ENCODE results near the gene SYNE1.

SYNE1 gene

GRCh38 chr6:152399399-152399798 lies 237.8 kb downstream of the SYNE1 start:
- TF ChIP-seq YY1 (IDR thresholded peaks at IDR 0.05; ENCODE audit: insufficient read depth, insufficient read length), result no peak
- TF ChIP-seq ZNF274 (IDR thresholded peaks at IDR 0.05; ENCODE audit: low read depth, low read length), result no peak
- TF ChIP-seq SUZ12 (IDR thresholded peaks at IDR 0.05; ENCODE audit: extremely low read depth, insufficient read depth, insufficient read length), result no peak
- no peak for DNase-seq (ENCODE audit: low read depth, low spot score)
- no peaks in the 10 kb centered on the region for H3K27me3 ChIP-seq (ENCODE audit: insufficient read depth, insufficient read length)

GRCh38 chr6:152398993-152399392 lies 238.2 kb downstream of the SYNE1 start:
- TF ChIP-seq SUZ12 (IDR thresholded peaks at IDR 0.05; ENCODE audit: extremely low read depth, insufficient read depth, insufficient read length), result no peak
- H3K4me1 ChIP-seq (ENCODE audit: insufficient read depth, insufficient read length), result peaks cover 3% of the 10 kb centered on the region
- H3K27me3 ChIP-seq (ENCODE audit: insufficient read depth, insufficient read length), result no peaks in the 10 kb centered on the region
- no peak overlapping the region for H3K4me3 ChIP-seq (ENCODE audit: insufficient read length, low read depth)
- no peaks in the 10 kb centered on the region for H3K36me3 ChIP-seq (ENCODE audit: insufficient read depth, insufficient read length, low read length)
- H3K9ac ChIP-seq (ENCODE audit: insufficient read length, low read depth), result no peak overlapping the region
- H3K9me3 ChIP-seq (ENCODE audit: insufficient read depth, low read length), result no peaks in the 10 kb centered on the region
- no peak for DNase-seq (ENCODE audit: low read depth, low spot score)

More at GRCh38 chr6:152399399-152399798, 237.8 kb downstream of the SYNE1 start:
- Histone ChIP-seq H3K9ac (ENCODE audit: insufficient read length, low read depth) (no peak overlapping the region), H3K4me3 (ENCODE audit: insufficient read length, low read depth) (no peak overlapping the region), H3K4me1 (ENCODE audit: insufficient read depth, insufficient read length) (peaks cover 3% of the 10 kb centered on the region), H3K9me3 (ENCODE audit: insufficient read depth, low read length) (no peaks in the 10 kb centered on the region), H3K36me3 (ENCODE audit: insufficient read depth, insufficient read length, low read length) (no peaks in the 10 kb centered on the region)

GRCh38 chr6:152398316-152398715 lies 238.8 kb downstream of the SYNE1 start:
- no peak overlapping the region for H3K4me3 ChIP-seq (ENCODE audit: insufficient read length, low read depth)
- TF ChIP-seq SUZ12 (IDR thresholded peaks at IDR 0.05; ENCODE audit: extremely low read depth, insufficient read depth, insufficient read length) (no peak), ZNF274 (IDR thresholded peaks at IDR 0.05; ENCODE audit: low read depth, low read length) (no peak), YY1 (IDR thresholded peaks at IDR 0.05; ENCODE audit: insufficient read depth, insufficient read length) (no peak)
- peaks cover 3% of the 10 kb centered on the region for H3K4me1 ChIP-seq (ENCODE audit: insufficient read depth, insufficient read length)

GRCh38 chr6:152394303-152394702 lies 242.9 kb downstream of the SYNE1 start:
- TF ChIP-seq YY1 (IDR thresholded peaks at IDR 0.05; ENCODE audit: insufficient read depth, insufficient read length), result no peak
- TF ChIP-seq SUZ12 (IDR thresholded peaks at IDR 0.05; ENCODE audit: extremely low read depth, insufficient read depth, insufficient read length), result no peak
- TF ChIP-seq ZNF274 (IDR thresholded peaks at IDR 0.05; ENCODE audit: low read depth, low read length), result no peak
- no peak overlapping the region for H3K9ac ChIP-seq (ENCODE audit: insufficient read length, low read depth)

More at GRCh38 chr6:152398316-152398715, 238.8 kb downstream of the SYNE1 start:
- H3K27me3 ChIP-seq (ENCODE audit: insufficient read depth, insufficient read length), result no peaks in the 10 kb centered on the region
- H3K36me3 ChIP-seq (ENCODE audit: insufficient read depth, insufficient read length, low read length), result no peaks in the 10 kb centered on the region
- H3K9me3 ChIP-seq (ENCODE audit: insufficient read depth, low read length), result no peaks in the 10 kb centered on the region
- no peak overlapping the region for H3K9ac ChIP-seq (ENCODE audit: insufficient read length, low read depth)
- no peak for DNase-seq (ENCODE audit: low read depth, low spot score)

GRCh38 chr6:152391179-152391880 lies 245.8 kb downstream of the SYNE1 start:
- TF ChIP-seq ZNF274 (IDR thresholded peaks at IDR 0.05; ENCODE audit: low read depth, low read length) (no peak), SUZ12 (IDR thresholded peaks at IDR 0.05; ENCODE audit: extremely low read depth, insufficient read depth, insufficient read length) (no peak), YY1 (IDR thresholded peaks at IDR 0.05; ENCODE audit: insufficient read depth, insufficient read length) (no peak)
- DNase-seq (ENCODE audit: low read depth, low spot score), result no peak
- H3K27me3 ChIP-seq (ENCODE audit: insufficient read depth, insufficient read length), result no peaks in the 10 kb centered on the region

More at GRCh38 chr6:152394303-152394702, 242.9 kb downstream of the SYNE1 start:
- Histone ChIP-seq H3K4me1 (ENCODE audit: insufficient read depth, insufficient read length) (no peaks in the 10 kb centered on the region), H3K27me3 (ENCODE audit: insufficient read depth, insufficient read length) (no peaks in the 10 kb centered on the region), H3K36me3 (ENCODE audit: insufficient read depth, insufficient read length, low read length) (no peaks in the 10 kb centered on the region), H3K4me3 (ENCODE audit: insufficient read length, low read depth) (no peak overlapping the region), H3K9me3 (ENCODE audit: insufficient read depth, low read length) (no peaks in the 10 kb centered on the region)
- DNase-seq (ENCODE audit: low read depth, low spot score), result no peak

GRCh38 chr6:152387091-152387490 lies 250.1 kb downstream of the SYNE1 start:
- no peak for TF ChIP-seq YY1 (IDR thresholded peaks at IDR 0.05; ENCODE audit: insufficient read depth, insufficient read length)
- no peak for TF ChIP-seq SUZ12 (IDR thresholded peaks at IDR 0.05; ENCODE audit: extremely low read depth, insufficient read depth, insufficient read length)
- no peak for TF ChIP-seq ZNF274 (IDR thresholded peaks at IDR 0.05; ENCODE audit: low read depth, low read length)
- Histone ChIP-seq H3K9me3 (ENCODE audit: insufficient read depth, low read length) (no peaks in the 10 kb centered on the region), H3K9ac (ENCODE audit: insufficient read length, low read depth) (no peak overlapping the region), H3K4me1 (ENCODE audit: insufficient read depth, insufficient read length) (no peaks in the 10 kb centered on the region), H3K27me3 (ENCODE audit: insufficient read depth, insufficient read length) (no peaks in the 10 kb centered on the region), H3K36me3 (ENCODE audit: insufficient read depth, insufficient read length, low read length) (no peaks in the 10 kb centered on the region), H3K4me3 (ENCODE audit: insufficient read length, low read depth) (no peak overlapping the region)
- DNase-seq (ENCODE audit: low read depth, low spot score), result no peak

More at GRCh38 chr6:152391179-152391880, 245.8 kb downstream of the SYNE1 start:
- Histone ChIP-seq H3K4me3 (ENCODE audit: insufficient read length, low read depth) (no peak overlapping the region), H3K9ac (ENCODE audit: insufficient read length, low read depth) (no peak overlapping the region), H3K36me3 (ENCODE audit: insufficient read depth, insufficient read length, low read length) (no peaks in the 10 kb centered on the region), H3K9me3 (ENCODE audit: insufficient read depth, low read length) (no peaks in the 10 kb centered on the region), H3K4me1 (ENCODE audit: insufficient read depth, insufficient read length) (no peaks in the 10 kb centered on the region)

GRCh38 chr6:152386131-152386530 lies 251.0 kb downstream of the SYNE1 start:
- no peak for TF ChIP-seq ZNF274 (IDR thresholded peaks at IDR 0.05; ENCODE audit: low read depth, low read length)
- TF ChIP-seq SUZ12 (IDR thresholded peaks at IDR 0.05; ENCODE audit: extremely low read depth, insufficient read depth, insufficient read length), result no peak
- TF ChIP-seq YY1 (IDR thresholded peaks at IDR 0.05; ENCODE audit: insufficient read depth, insufficient read length), result no peak
- DNase-seq (ENCODE audit: low read depth, low spot score), result no peak

More at GRCh38 chr6:152386131-152386530, 251.0 kb downstream of the SYNE1 start:
- H3K9ac ChIP-seq (ENCODE audit: insufficient read length, low read depth), result no peak overlapping the region
- H3K4me1 ChIP-seq (ENCODE audit: insufficient read depth, insufficient read length), result no peaks in the 10 kb centered on the region
- no peaks in the 10 kb centered on the region for H3K36me3 ChIP-seq (ENCODE audit: insufficient read depth, insufficient read length, low read length)
- H3K27me3 ChIP-seq (ENCODE audit: insufficient read depth, insufficient read length), result no peaks in the 10 kb centered on the region
- H3K4me3 ChIP-seq (ENCODE audit: insufficient read length, low read depth), result no peak overlapping the region
- no peaks in the 10 kb centered on the region for H3K9me3 ChIP-seq (ENCODE audit: insufficient read depth, low read length)
